Mucosa of rectum (tissue), 2 donors: ENCODE data around the gene SLFN12L.
"Not testable (repeated sequence)": the region's sequence is repeated elsewhere in the genome, so short reads cannot be mapped to it uniquely, and the experiment has no call there.

Source experiments
- H3K27ac ChIP-seq, 2 donors: one replicate each; pipeline ENCODE4 v1.7.0; 2013; ENCODE audit warnings: inconsistent platforms in 2 of 2, low read depth in 2 of 2, low read length in 2 of 2
- H3K27me3 ChIP-seq, 2 donors: one replicate each; pipeline ENCODE4 v1.7.0; 2013; ENCODE audit warnings: low read length in 2 of 2; ENCODE audit not compliant: control insufficient read depth in 2 of 2, insufficient read depth in 2 of 2
- H3K36me3 ChIP-seq, 2 donors: one replicate each; pipeline ENCODE4 v1.7.0; 2013; ENCODE audit warnings: low read length in 2 of 2; ENCODE audit not compliant: control insufficient read depth in 2 of 2, insufficient read depth in 2 of 2
- H3K4me1 ChIP-seq, 2 donors: one replicate each; pipeline ENCODE4 v1.7.0; 2013; ENCODE audit warnings: low read length in 2 of 2, mild to moderate bottlenecking in 1 of 2; ENCODE audit not compliant: control insufficient read depth in 2 of 2, insufficient read depth in 2 of 2
- H3K4me3 ChIP-seq, 2 donors: one replicate each; pipeline ENCODE4 v1.7.0; 2013; ENCODE audit warnings: low read length in 2 of 2
- H3K9ac ChIP-seq, 2 donors: one replicate each; pipeline ENCODE4 v1.7.0; 2013; ENCODE audit warnings: low read length in 2 of 2, low read depth in 1 of 2, mild to moderate bottlenecking in 1 of 2
- H3K9me3 ChIP-seq, 2 donors: one replicate each; pipeline ENCODE4 v1.7.0; 2013; ENCODE audit warnings: low read length in 2 of 2; ENCODE audit not compliant: control insufficient read depth in 2 of 2
- donor health status: healthy.
- donor health status: Normal muscosa, but diverticular disease.

The SLFN12L gene

DNA sequence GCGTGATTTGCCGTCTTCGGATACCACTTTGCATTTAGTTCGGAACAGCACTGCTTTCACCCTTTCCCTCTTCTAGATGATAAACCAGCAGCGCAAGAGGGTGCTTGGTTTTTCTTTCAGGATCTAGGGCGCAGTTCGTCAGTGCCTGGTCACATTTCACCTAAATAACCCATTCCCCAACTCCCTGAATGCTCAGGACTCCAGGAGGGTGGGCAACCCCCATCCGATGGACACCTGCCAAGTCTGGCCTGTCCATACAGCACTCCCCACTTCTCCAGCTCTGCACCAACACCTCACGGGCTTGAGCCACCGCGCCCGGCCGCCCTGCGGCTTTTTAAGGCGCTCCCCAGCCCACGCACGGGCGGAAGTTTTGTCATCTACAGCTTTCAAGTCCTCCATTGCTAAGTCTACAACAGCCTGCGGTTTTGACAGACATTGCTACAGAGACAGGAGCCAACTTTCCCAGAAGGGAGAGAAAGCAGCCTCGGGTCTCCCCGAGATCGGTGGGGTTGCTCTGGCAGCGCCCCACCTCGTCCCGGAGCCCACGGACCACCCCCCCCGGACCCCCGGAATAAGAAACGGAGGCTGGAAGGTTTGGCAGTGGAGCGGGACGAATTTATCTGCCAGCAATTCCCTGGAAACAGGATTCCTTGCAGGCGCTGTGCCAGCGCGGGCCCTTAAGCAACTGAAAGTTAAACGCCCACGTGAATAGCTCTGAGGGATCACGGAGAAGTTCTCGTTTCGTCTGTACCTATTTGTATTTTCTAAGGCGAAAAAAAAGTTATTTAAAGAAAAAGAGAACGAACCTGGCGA, 50.4 kb downstream of the SLFN12L start:
- Histone ChIP-seq H3K4me3 (peak overlapping the region; percentile 59 to 79), H3K36me3 (no peaks in the 10 kb centered on the region), H3K9ac (peak overlapping the region; percentile 19 to 58), H3K27ac (peak overlapping the region in 1 of 2 donors; percentile 56), H3K27me3 (peaks cover 15 to 20% of the 10 kb centered on the region in 2 donors), H3K4me1 (peaks cover 0 to 2% of the 10 kb centered on the region in 2 donors), H3K9me3 (no peaks in the 10 kb centered on the region)

DNA sequence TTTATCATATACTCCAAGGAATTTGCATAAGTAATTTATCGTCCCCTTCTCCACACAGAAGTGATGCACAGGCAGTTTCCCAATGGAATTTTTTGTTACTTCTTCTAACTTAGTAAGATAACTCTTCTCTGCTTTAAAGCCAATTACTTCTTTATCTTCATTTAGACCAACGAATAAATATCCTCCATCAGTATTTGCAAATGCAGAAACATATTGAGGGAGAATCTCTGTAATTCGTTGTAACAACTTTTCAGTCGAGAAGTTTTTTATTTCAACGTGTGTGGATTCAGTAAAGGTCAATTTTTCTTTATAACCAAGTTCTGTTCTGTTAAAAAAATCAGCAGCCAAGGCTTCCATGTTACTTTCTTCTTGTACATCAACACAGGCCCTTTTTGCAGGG, 58.2 kb downstream of the SLFN12L start:
- Histone ChIP-seq H3K4me3 (no peak overlapping the region), H3K27me3 (no peaks in the 10 kb centered on the region), H3K4me1 (no peaks in the 10 kb centered on the region), H3K9ac (no peak overlapping the region), H3K9me3 (no peaks in the 10 kb centered on the region), H3K36me3 (no peaks in the 10 kb centered on the region), H3K27ac (no peak overlapping the region)

DNA sequence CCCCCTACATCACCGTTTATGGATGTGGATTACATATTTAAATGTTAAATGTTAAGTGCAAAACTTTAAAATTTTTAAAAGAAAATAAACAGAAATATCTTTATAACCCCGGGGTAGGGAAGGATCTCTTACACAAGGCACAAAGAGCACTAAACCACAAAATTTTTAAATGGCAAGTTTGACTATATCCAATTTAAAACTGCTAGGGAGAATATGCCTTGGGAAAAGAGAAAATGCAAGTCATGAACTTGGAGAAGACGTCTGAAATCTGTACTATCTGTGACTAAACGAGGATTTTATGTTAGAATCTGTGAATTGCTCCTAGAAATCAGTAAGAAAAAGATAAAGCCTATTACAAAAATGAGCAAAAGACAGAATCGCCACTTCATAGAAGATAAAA, 60.2 kb downstream of the SLFN12L start:
- Histone ChIP-seq H3K9me3 (no peaks in the 10 kb centered on the region), H3K4me3 (no peak overlapping the region), H3K27ac (no peak overlapping the region), H3K9ac (no peak overlapping the region), H3K4me1 (no peaks in the 10 kb centered on the region), H3K27me3 (no peaks in the 10 kb centered on the region), H3K36me3 (no peaks in the 10 kb centered on the region)

DNA sequence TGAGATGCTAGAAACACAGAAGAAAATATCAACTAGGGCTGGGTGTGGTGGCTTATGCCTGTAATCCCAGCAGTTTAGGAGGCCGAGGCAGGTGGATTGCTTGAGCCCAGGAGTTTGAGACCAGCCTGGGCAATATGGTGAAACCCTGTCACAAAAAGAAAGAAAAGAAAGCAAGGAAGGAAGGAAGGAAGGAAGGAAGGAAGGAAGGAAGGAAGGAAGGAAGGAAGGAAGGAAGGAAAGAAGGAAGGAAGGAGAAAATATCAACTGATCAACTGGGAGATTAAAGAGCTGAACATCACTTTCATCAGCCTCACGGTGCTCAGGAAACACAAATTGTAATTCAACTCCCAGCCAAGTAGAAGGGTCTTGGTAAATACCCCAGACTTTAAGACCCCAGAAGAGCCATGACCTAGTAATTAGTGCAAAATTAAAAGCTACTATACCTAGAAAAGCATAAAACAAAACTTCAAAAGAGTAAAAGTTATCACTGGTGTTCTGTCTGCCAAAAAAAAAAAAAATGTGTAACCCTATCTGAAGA, 61.1 kb downstream of the SLFN12L start:
- no peaks in the 10 kb centered on the region for H3K9me3 ChIP-seq
- H3K4me1 ChIP-seq = no peaks in the 10 kb centered on the region
- H3K4me3 ChIP-seq = no peak overlapping the region
- no peak overlapping the region for H3K27ac ChIP-seq
- H3K9ac ChIP-seq = no peak overlapping the region
- no peaks in the 10 kb centered on the region for H3K36me3 ChIP-seq
- no peaks in the 10 kb centered on the region for H3K27me3 ChIP-seq

DNA sequence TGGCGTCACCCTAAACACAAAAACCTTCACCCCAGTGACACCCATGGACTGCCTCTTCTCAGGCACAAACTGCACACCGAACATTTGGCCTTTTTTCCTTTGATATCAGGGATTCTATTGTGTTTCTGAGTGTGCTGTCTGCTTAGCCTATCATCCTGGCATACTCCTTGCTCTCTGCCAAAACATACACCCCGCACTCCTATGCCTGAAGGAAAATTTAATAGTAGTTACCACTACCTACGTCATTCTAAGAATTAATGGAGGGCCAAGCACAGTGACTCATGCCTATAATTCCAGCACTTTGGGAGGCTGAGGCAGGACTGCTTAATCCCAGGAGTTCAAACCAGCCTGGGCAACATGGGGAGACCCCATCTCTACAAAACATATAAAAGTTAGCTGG, 69.0 kb downstream of the SLFN12L start:
- Histone ChIP-seq H3K9ac (no peak overlapping the region), H3K27ac (no peak overlapping the region), H3K4me3 (no peak overlapping the region), H3K27me3 (no peaks in the 10 kb centered on the region), H3K4me1 (no peaks in the 10 kb centered on the region), H3K36me3 (no peaks in the 10 kb centered on the region), H3K9me3 (no peaks in the 10 kb centered on the region)

DNA sequence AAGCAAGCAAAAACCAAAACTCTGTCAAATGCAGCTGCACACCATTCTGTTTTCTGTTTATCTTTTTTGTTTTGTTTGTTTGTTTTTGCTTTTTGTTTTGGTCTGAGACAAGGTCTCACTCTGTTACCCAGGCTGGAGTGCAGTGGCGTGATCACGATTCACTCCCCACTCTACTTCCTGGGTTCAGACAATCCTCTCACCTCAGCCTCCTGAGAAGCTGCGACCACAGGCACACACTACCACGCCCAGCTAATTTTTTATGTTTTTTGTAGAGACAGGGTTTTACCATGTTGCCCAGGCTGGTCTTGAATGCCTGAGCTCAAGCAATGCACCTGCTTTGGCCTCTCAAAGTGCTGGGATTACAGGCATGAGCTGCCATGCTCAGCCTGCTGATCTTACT, 69.7 kb downstream of the SLFN12L start:
- H3K9me3 ChIP-seq = no peaks in the 10 kb centered on the region
- H3K9ac ChIP-seq = no peak overlapping the region
- no peak overlapping the region for H3K27ac ChIP-seq
- no peaks in the 10 kb centered on the region for H3K4me1 ChIP-seq
- H3K4me3 ChIP-seq = no peak overlapping the region
- H3K36me3 ChIP-seq = no peaks in the 10 kb centered on the region
- no peaks in the 10 kb centered on the region for H3K27me3 ChIP-seq

DNA sequence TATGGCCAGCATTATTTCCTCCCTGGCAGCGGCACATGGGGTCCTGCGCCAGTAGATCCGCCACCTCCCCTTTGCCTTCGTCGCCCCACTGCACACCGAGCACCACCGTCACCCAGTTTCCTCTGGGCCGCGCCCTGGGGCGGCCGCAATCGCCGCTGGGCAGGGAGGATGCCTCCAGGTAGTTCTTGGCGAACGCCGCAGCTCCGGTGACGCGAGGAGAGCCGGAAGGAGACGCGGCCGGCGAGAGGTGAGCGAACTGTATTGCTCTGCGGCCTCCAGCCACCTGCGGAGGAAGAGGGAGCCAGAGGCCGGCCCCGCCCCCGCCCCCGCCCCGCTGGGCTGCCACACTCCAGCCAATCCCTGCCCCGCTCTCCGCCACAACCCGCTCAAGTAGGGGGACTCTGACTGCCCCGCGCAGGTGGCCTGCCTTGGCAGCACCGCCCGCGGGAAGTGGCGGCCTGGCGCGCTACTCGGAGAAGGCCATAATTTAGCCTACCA, 77.1 kb downstream of the SLFN12L start:
- H3K9ac ChIP-seq = peak overlapping the region in 1 of 2 donors; percentile 37
- H3K4me3 ChIP-seq = peak overlapping the region; percentile 50 to 60
- H3K9me3 ChIP-seq = no peaks in the 10 kb centered on the region
- no peaks in the 10 kb centered on the region for H3K36me3 ChIP-seq
- no peaks in the 10 kb centered on the region for H3K27me3 ChIP-seq
- H3K27ac ChIP-seq = no peak overlapping the region
- no peaks in the 10 kb centered on the region for H3K4me1 ChIP-seq

DNA sequence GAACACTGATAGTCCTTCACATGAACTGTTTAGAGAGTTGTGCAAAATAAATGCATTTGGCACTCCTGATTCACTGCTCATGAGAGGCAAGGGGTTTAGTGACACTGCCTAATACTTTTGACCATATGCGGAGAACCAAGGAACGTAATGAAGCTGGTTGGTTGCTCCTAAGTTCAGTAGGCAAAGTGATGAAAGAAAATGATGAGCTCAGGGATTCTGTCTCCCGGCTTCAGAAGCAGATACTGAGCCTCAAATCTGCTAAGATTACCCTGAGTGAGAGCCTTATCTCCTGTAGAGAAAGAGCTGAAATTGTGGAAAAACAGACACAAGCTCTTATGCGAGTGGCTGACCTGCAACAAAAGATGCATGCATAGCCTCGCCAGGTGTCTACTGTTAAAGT, 83.4 kb downstream of the SLFN12L start:
- H3K36me3 ChIP-seq, H3K9me3 ChIP-seq, H3K27me3 ChIP-seq, H3K4me1 ChIP-seq, H3K9ac ChIP-seq, H3K27ac ChIP-seq, H3K4me3 ChIP-seq: not testable (repeated sequence)

DNA sequence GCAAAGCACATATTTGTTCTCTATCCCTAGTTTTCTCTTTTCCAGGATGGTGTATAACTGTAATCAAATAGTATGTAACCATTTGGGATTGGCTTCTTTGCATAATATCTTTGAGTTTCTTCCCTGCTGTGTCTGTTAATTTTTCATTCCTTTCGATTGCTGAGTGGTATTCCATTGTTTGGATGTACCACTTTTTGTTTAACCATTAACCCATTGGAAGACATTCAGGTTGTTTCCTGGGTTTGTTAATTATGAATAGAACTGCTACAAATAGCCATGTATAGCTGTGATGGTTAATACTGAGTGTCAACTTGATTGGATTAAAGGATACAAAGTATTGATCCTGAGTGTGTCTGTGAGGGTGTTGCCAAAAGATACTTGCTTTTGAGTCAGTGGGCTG, 84.3 kb downstream of the SLFN12L start:
- Histone ChIP-seq H3K27ac (no peak overlapping the region), H3K4me1 (no peaks in the 10 kb centered on the region), H3K4me3 (no peak overlapping the region), H3K36me3 (no peaks in the 10 kb centered on the region), H3K27me3 (peaks cover 0 to 6% of the 10 kb centered on the region in 2 donors), H3K9ac (no peak overlapping the region), H3K9me3 (no peaks in the 10 kb centered on the region)

DNA sequence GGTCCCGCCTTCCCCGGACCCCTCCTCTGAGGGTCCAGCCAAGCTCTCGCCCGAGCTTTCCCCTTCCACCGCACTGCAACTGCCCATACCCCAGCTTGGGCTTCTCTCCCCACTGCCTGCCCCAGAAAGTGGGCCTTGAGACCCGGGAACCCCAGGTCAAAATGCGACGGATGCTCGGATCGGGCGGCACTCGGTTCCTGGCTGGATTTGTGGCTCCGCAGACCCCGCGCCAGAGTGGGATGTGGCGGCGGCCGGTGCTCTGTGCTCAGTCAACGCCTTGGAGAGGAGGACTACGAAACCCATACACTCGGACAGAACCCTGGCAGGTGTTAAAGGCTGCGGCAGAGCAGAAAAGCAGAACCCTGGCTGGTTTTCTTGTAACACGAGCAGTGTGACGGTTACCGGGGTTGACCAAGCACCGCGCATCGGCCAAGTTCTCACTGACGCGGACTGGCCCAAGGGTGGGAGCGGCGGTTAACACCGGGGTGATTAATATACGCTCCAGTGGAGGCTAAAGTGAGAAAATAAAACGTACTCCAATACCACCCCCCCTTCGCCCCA, 88.0 kb downstream of the SLFN12L start:
- peak overlapping the region; percentile 37 to 76 for H3K4me3 ChIP-seq
- peak overlapping the region; percentile 18 to 24 for H3K9ac ChIP-seq
- peaks cover 0 to 2% of the 10 kb centered on the region in 2 donors for H3K36me3 ChIP-seq
- H3K27ac ChIP-seq = peak overlapping the region in 1 of 2 donors; percentile 83
- H3K4me1 ChIP-seq = peaks cover 0 to 3% of the 10 kb centered on the region in 2 donors
- no peaks in the 10 kb centered on the region for H3K9me3 ChIP-seq
- peaks cover 0 to 6% of the 10 kb centered on the region in 2 donors for H3K27me3 ChIP-seq
